ENCODE measurements around the gene ENTPD1. TPM values are rescaled to one million over a fixed set of nuclear protein-coding genes. Genes with fewer than 3 reads are reported as not detected.

ENTPD1 gene
- total and polyA plus RNA-seq, 4 donors = 18.2 to 110 (median 50.0) TPM

DNA sequence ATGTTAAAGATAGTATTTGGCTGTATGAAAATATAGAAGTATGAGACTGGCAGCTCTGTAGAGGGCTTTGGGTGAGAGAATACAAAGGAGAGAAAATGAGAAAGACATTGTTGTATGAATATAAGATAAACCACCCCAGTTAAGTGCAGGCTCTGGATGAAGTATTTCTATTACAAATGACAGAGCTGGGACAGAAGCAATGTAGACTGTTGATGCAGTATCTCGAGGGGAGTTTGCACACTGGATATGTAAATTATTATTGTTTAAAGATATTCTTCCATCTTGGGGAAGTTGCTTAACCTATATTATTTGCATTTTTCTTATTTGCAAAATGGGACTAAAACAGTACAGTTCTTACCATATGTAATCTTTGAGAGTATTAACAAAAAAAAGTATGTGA, 31.5 kb downstream of the ENTPD1 start:
- intact Hi-C loops (cut with DNase I) = no loop called here
- H3K27me3 ChIP-seq (ENCODE audit: control insufficient read depth in 1 of 2, insufficient read depth in 2 of 2, low read length in 1 of 2) = no peaks in the 10 kb centered on the region
- H3K9me3 ChIP-seq (ENCODE audit: control insufficient read depth, low read length) = no peaks in the 10 kb centered on the region
- no peaks in the 10 kb centered on the region for H3K36me3 ChIP-seq (ENCODE audit: control insufficient read depth in 1 of 2, insufficient read depth in 2 of 2, low read length in 1 of 2)
- no peak overlapping the region for H3K4me3 ChIP-seq (ENCODE audit: low read length in 2 of 2)
- WGBS, 2 donors = 88 to 92% methylated on average over 1 of the region's 1 CpG
- no peak for DNase-seq
- no peak overlapping the region for H3K27ac ChIP-seq (ENCODE audit: low read depth in 1 of 2, low read length in 2 of 2)
- no peak for ATAC-seq (ENCODE audit: low FRiP score)
- H3K4me1 ChIP-seq (ENCODE audit: control insufficient read depth in 1 of 2, insufficient read depth in 2 of 2, low read length in 2 of 2) = peaks cover 7 to 14% of the 10 kb centered on the region in 2 donors

DNA sequence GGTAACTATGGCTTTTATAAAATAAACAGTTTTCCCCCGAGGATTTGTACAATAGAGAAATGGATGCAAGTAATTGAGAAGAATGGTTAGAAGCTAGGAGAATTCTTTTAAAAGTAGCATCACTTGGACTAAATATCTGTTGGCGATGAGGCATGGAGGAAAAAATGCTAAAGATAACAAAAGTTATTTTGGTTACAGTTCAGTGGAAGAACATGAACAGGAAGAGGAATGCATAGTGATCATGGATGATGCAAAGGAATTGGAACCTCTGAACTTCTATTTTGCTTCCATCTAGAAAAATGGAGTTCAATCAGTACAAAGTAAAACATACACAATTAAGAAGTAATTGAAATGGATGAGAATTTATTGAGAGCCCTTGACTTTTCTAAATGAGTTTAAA, 32.9 kb downstream of the ENTPD1 start:
- Histone ChIP-seq H3K4me1 (ENCODE audit: control insufficient read depth in 1 of 2, insufficient read depth in 2 of 2, low read length in 2 of 2) (peaks cover 11 to 12% of the 10 kb centered on the region in 2 donors), H3K9me3 (ENCODE audit: control insufficient read depth, low read length) (no peaks in the 10 kb centered on the region), H3K27ac (ENCODE audit: low read depth in 1 of 2, low read length in 2 of 2) (no peak overlapping the region), H3K36me3 (ENCODE audit: control insufficient read depth in 1 of 2, insufficient read depth in 2 of 2, low read length in 1 of 2) (no peaks in the 10 kb centered on the region), H3K27me3 (ENCODE audit: control insufficient read depth in 1 of 2, insufficient read depth in 2 of 2, low read length in 1 of 2) (no peaks in the 10 kb centered on the region), H3K4me3 (ENCODE audit: low read length in 2 of 2) (no peak overlapping the region)
- WGBS, 2 donors = 19% methylated on average over 2 of the region's 2 CpGs
- ATAC-seq (ENCODE audit: low FRiP score) (no peak), DNase-seq (no peak)
- intact Hi-C loops (cut with DNase I) = no loop called here

DNA sequence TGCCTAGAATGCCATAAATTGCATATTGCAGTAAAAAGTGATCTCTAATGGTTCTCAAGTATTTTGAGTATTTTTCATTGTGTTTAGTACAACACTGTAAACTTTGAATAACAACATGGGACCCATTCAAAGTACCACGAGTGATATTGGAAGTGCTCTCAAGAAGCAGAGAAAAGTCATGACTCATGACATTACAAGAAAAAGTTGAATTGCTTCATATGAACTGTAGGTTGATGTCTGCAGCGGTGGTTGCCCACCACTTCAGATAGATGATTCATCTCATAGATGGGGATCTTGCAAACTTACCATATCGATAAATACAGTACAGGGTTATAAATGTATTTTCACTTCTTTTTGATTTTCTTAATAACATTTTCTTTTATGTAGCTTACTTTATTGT, 33.9 kb downstream of the ENTPD1 start:
- DNase-seq (no peak), ATAC-seq (ENCODE audit: low FRiP score) (no peak)
- intact Hi-C loops (cut with DNase I) = loop anchor here in 1 of 2 donors (5.0 kb wide), 1 partner anchor 33 kb away; the partner anchor contains the start of gene ENTPD1
- Histone ChIP-seq H3K4me3 (ENCODE audit: low read length in 2 of 2) (no peak overlapping the region), H3K9me3 (ENCODE audit: control insufficient read depth, low read length) (no peaks in the 10 kb centered on the region), H3K36me3 (ENCODE audit: control insufficient read depth in 1 of 2, insufficient read depth in 2 of 2, low read length in 1 of 2) (no peaks in the 10 kb centered on the region), H3K4me1 (ENCODE audit: control insufficient read depth in 1 of 2, insufficient read depth in 2 of 2, low read length in 2 of 2) (peaks cover 13% of the 10 kb centered on the region in 2 donors), H3K27me3 (ENCODE audit: control insufficient read depth in 1 of 2, insufficient read depth in 2 of 2, low read length in 1 of 2) (no peaks in the 10 kb centered on the region), H3K27ac (ENCODE audit: low read depth in 1 of 2, low read length in 2 of 2) (no peak overlapping the region)
- WGBS, 2 donors = 86 to 88% methylated on average over 3 of the region's 3 CpGs

DNA sequence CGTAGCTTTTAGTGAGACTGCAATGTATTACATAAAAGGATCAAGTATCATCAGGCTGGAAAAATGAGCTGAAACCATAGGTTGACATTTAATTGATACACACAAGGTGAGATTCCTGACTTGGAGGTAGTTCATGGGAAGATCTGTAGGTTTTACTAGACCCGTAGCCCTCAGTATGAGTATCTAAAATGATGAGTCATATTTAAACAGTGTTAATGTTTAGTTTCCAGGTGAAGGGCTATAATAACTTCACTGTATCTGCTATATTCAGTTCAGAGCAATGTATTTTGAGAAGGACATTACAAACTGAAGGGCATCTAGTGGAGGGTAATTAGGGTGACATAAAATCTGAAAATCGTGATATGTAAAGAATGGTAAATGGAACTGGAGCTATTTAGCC, 35.0 kb downstream of the ENTPD1 start:
- Histone ChIP-seq H3K4me3 (ENCODE audit: low read length in 2 of 2) (no peak overlapping the region), H3K27me3 (ENCODE audit: control insufficient read depth in 1 of 2, insufficient read depth in 2 of 2, low read length in 1 of 2) (no peaks in the 10 kb centered on the region), H3K36me3 (ENCODE audit: control insufficient read depth in 1 of 2, insufficient read depth in 2 of 2, low read length in 1 of 2) (no peaks in the 10 kb centered on the region), H3K4me1 (ENCODE audit: control insufficient read depth in 1 of 2, insufficient read depth in 2 of 2, low read length in 2 of 2) (peaks cover 13% of the 10 kb centered on the region in 2 donors), H3K27ac (ENCODE audit: low read depth in 1 of 2, low read length in 2 of 2) (no peak overlapping the region), H3K9me3 (ENCODE audit: control insufficient read depth, low read length) (no peaks in the 10 kb centered on the region)
- intact Hi-C loops (cut with DNase I) = loop anchor here in 1 of 2 donors (5.0 kb wide), 1 partner anchor 34 kb away; the partner anchor contains the start of gene ENTPD1
- DNase-seq = no peak
- 78 to 96% methylated on average over 3 of the region's 3 CpGs for WGBS, 2 donors
- no peak for ATAC-seq (ENCODE audit: low FRiP score)

DNA sequence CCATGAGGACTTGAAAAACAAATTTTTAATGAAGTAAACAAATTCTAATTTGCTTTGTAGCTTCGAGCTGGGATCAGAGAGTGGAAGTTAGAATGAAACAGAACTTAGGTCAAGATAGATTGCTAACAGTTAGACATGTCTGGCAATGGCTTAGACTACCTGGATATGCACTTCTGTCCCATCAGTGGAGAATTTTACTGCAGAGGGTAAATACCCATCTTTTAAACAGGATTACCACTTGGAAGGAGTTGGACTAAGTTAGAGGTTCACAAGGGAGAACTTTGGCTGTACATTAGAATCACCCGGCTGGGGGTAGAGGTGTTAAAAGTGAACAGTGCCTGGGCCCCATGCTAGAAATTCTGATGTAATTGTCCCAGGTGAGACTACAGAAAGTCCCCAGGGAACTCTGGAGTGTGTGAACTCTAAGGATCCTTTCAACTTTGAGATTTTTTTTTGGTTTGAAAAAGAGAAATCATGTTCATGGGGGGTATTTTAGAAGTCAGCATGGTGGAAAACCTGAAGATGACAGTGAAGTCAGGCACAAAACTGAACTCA, 35.5 kb downstream of the ENTPD1 start:
- 97% methylated on average over 2 of the region's 2 CpGs for WGBS, 2 donors
- intact Hi-C loops (cut with DNase I) = loop anchor here in 1 of 2 donors (5.0 kb wide), 1 partner anchor 34 kb away; the partner anchor contains the start of gene ENTPD1
- peaks cover 12 to 13% of the 10 kb centered on the region in 2 donors for H3K4me1 ChIP-seq (ENCODE audit: control insufficient read depth in 1 of 2, insufficient read depth in 2 of 2, low read length in 2 of 2)

DNA sequence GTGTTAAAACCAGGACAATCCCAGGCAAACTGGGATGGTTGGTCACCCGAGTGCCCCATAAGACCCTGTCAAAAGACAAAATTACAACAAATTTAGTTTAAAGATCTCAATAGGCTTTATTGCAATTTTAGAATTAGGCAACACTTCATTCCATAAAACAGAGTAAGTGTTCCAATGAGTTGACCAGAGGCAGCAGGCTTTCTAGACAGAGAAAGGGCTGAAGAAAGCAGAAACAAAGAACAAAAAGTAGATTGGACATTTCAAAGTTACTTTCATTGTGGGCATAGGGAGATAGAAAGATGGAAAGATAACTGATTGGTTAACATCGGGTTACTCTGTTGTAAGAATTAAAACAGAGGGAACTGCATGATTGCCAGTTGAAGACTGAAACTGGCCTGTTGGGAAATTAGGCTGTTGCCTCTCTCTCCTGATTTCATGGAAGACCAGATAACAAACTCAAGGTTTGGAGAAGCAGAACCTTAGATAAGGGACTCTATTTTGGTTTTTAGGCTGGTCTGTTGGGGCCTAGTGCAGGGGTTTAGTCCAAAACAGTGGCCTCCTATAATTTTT, 36.3 kb downstream of the ENTPD1 start:
- 82 to 85% methylated on average over 2 of the region's 2 CpGs for WGBS, 2 donors
- no peaks in the 10 kb centered on the region for H3K27me3 ChIP-seq (ENCODE audit: control insufficient read depth in 1 of 2, insufficient read depth in 2 of 2, low read length in 1 of 2)
- intact Hi-C loops (cut with DNase I) = loop anchor here in 1 of 2 donors (5.0 kb wide), 1 partner anchor 35 kb away; the partner anchor contains the start of gene ENTPD1
- H3K27ac ChIP-seq (ENCODE audit: low read depth in 1 of 2, low read length in 2 of 2) = peak overlapping the region; percentile 22 to 89
- H3K36me3 ChIP-seq (ENCODE audit: control insufficient read depth in 1 of 2, insufficient read depth in 2 of 2, low read length in 1 of 2) = no peaks in the 10 kb centered on the region
- DNase-seq (no peak), ATAC-seq (ENCODE audit: low FRiP score) (no peak)
- no peak overlapping the region for H3K4me3 ChIP-seq (ENCODE audit: low read length in 2 of 2)
- peaks cover 12 to 13% of the 10 kb centered on the region in 2 donors for H3K4me1 ChIP-seq (ENCODE audit: control insufficient read depth in 1 of 2, insufficient read depth in 2 of 2, low read length in 2 of 2)
- no peaks in the 10 kb centered on the region for H3K9me3 ChIP-seq (ENCODE audit: control insufficient read depth, low read length)

More for the DNA sequence above, 35.5 kb downstream of the ENTPD1 start:
- Histone ChIP-seq H3K36me3 (ENCODE audit: control insufficient read depth in 1 of 2, insufficient read depth in 2 of 2, low read length in 1 of 2) (no peaks in the 10 kb centered on the region), H3K9me3 (ENCODE audit: control insufficient read depth, low read length) (no peaks in the 10 kb centered on the region), H3K27me3 (ENCODE audit: control insufficient read depth in 1 of 2, insufficient read depth in 2 of 2, low read length in 1 of 2) (no peaks in the 10 kb centered on the region), H3K27ac (ENCODE audit: low read depth in 1 of 2, low read length in 2 of 2) (no peak overlapping the region), H3K4me3 (ENCODE audit: low read length in 2 of 2) (no peak overlapping the region)
- no peak for ATAC-seq (ENCODE audit: low FRiP score)
- DNase-seq = no peak

DNA sequence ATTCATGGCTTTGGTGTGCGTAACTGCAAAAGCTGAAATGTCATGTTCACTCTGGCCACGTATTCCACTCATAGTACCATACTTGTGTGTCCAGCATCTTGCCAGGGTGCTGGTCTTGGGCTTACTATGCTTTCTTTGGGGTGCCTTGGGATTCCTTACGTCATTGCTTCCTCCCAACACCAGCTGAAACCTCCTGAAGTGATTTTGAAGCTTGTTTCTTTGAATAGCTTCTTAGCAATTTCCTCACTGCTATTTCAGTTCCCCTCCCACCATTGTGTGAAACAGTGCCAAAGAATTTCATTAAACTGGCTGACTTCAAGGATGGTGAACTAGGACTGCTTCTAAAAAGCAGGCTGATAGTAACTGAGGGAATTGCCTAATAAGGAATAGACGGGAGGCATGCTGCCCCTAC, 36.9 kb downstream of the ENTPD1 start:
- ATAC-seq (ENCODE audit: low FRiP score) = peak; percentile 79
- intact Hi-C loops (cut with DNase I) = loop anchor here in 1 of 2 donors (5.0 kb wide), 1 partner anchor 36 kb away; the partner anchor contains the start of gene ENTPD1
- Histone ChIP-seq H3K4me1 (ENCODE audit: control insufficient read depth in 1 of 2, insufficient read depth in 2 of 2, low read length in 2 of 2) (peaks cover 10 to 13% of the 10 kb centered on the region in 2 donors), H3K4me3 (ENCODE audit: low read length in 2 of 2) (no peak overlapping the region), H3K27ac (ENCODE audit: low read depth in 1 of 2, low read length in 2 of 2) (peak overlapping the region in 1 of 2 donors; percentile 89), H3K9me3 (ENCODE audit: control insufficient read depth, low read length) (no peaks in the 10 kb centered on the region), H3K36me3 (ENCODE audit: control insufficient read depth in 1 of 2, insufficient read depth in 2 of 2, low read length in 1 of 2) (no peaks in the 10 kb centered on the region), H3K27me3 (ENCODE audit: control insufficient read depth in 1 of 2, insufficient read depth in 2 of 2, low read length in 1 of 2) (no peaks in the 10 kb centered on the region)
- peak in 1 of 2 donors; percentile 49 for DNase-seq
- 23 to 25% methylated on average over 4 of the region's 4 CpGs for WGBS, 2 donors

DNA sequence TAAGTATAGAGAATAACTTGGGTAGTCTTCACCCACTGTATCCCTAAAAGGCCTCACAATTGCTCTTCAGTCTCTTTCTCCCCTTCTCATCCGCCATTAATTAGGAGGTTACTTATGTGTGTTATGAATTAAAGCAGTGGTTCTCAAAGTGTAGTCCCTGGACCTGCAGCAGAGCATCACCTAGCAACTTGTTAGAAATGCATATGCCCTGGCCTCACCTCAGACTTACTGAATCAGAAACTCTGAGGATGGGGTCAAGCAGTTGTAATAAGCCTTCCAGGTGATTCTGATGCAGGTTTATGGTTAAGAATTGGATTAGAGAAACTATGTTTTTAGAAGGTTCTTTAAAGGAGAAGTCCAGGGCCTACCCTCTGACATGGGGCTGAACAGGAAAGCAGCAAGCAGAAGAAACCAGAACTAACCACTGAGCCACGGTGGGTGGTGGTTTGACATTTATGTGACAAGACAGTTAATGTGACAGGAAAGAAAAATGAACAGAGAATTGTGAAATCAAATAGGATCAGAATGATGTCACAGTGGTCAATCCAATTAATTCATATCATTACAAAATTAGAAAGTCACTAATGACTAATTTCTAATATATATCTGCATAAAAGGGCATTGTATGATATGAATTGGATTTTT, 37.6 kb downstream of the ENTPD1 start:
- WGBS, 2 donors = 79 to 81% methylated on average over 2 of the region's 2 CpGs

More for the DNA sequence above, 37.6 kb downstream of the ENTPD1 start:
- no peak for ATAC-seq (ENCODE audit: low FRiP score)
- H3K36me3 ChIP-seq (ENCODE audit: control insufficient read depth in 1 of 2, insufficient read depth in 2 of 2, low read length in 1 of 2) = no peaks in the 10 kb centered on the region
- peaks cover 10 to 16% of the 10 kb centered on the region in 2 donors for H3K4me1 ChIP-seq (ENCODE audit: control insufficient read depth in 1 of 2, insufficient read depth in 2 of 2, low read length in 2 of 2)
- intact Hi-C loops (cut with DNase I) = loop anchor here in 1 of 2 donors (5.0 kb wide), 1 partner anchor 36 kb away; the partner anchor contains the start of gene ENTPD1
- H3K9me3 ChIP-seq (ENCODE audit: control insufficient read depth, low read length) = no peaks in the 10 kb centered on the region
- H3K27me3 ChIP-seq (ENCODE audit: control insufficient read depth in 1 of 2, insufficient read depth in 2 of 2, low read length in 1 of 2) = no peaks in the 10 kb centered on the region
- H3K27ac ChIP-seq (ENCODE audit: low read depth in 1 of 2, low read length in 2 of 2) = peak overlapping the region in 1 of 2 donors; percentile 19
- DNase-seq = peak in 1 of 2 donors; percentile 76
- no peak overlapping the region for H3K4me3 ChIP-seq (ENCODE audit: low read length in 2 of 2)

Measured in aorta (tissue), 5 donors.